ENCODE measurements around the gene SIL1.

GRCh38 chr5:139148306-139148705, 49.9 kb downstream of the SIL1 start:
- TF ChIP-seq CTCF (IDR thresholded peaks at IDR 0.05) (no peak), EP300 (IDR thresholded peaks at IDR 0.05) (no peak), POLR2AphosphoS5 (IDR thresholded peaks at IDR 0.05) (no peak)

Data from esophagus muscularis mucosa (tissue), 4 donors.